GM23248 (cell line): ENCODE measurements around the gene CACNB4.

Source experiments
- EZH2 ChIP-seq: fragments of 200-600 bp; sonication (generic); IDR thresholded peaks from 2 replicates; pipeline ENCODE4 v1.6.1; 2018; ENCODE audit warnings: antibody characterized with exemption, mild to moderate bottlenecking; ENCODE audit not compliant: insufficient read depth, poor library complexity, severe bottlenecking
- EZH2phosphoT487 ChIP-seq: fragments of 200-600 bp; sonication (generic); IDR thresholded peaks from 2 replicates; pipeline ENCODE4 v1.6.1; 2018; ENCODE audit warnings: antibody characterized with exemption, moderate library complexity, mild to moderate bottlenecking, low read depth; ENCODE audit not compliant: insufficient read depth

DNA sequence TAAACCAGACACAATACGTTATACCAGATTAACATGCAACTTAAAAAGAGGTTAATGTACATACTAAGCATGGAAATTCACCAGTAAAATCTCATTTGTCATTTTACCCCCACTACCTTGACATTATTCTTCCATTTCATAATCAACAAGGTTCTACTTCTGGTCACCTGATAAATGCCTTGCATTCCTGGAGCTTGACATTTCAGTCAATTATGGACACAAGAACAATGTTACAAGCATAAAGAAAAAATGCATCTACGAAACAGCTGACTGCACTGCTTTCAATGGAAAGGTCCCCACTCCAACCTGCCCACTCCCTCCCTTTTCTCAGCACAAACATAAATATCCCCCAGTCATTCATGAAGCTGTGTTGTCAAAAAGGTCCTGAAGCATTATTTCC lies 302.1 kb downstream of the CACNB4 start:
- TF ChIP-seq EZH2phosphoT487 (no peak), EZH2 (no peak)
